GM12873 (cell line): ENCODE measurements around the gene ACP2.

Experiments used
- TF ChIP-seq, protein P1 (sequence below): IDR thresholded peaks from 2 replicates; pipeline ENCODE4 v1.5.1; 2012; ENCODE audit warnings: low read depth, mild to moderate bottlenecking, moderate library complexity, low read length, control low read depth; ENCODE audit not compliant: insufficient read depth; ENCODE audit errors: missing control alignments

Gene ACP2

DNA sequence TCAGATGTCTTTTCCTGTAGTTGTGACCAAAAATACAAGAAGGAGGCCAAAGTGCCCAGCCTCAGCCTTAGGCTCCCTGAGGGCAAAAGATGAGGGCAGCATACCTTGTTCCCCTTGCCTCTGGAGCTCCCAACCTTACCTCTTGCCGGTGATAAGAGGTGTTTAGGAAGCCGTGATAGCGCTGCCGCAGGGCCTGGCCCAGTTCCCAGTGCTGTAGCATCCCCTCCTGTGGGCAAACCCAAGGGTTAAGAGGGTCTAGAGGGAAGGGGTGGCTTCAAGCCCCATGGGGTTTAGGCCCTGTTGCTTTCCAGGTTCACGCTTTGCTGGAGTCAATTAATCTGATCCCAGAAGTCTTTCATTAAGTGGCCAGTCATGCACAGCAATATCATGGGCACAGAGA, 1.1 kb downstream of the ACP2 start:
- TF ChIP-seq, protein P1, sequence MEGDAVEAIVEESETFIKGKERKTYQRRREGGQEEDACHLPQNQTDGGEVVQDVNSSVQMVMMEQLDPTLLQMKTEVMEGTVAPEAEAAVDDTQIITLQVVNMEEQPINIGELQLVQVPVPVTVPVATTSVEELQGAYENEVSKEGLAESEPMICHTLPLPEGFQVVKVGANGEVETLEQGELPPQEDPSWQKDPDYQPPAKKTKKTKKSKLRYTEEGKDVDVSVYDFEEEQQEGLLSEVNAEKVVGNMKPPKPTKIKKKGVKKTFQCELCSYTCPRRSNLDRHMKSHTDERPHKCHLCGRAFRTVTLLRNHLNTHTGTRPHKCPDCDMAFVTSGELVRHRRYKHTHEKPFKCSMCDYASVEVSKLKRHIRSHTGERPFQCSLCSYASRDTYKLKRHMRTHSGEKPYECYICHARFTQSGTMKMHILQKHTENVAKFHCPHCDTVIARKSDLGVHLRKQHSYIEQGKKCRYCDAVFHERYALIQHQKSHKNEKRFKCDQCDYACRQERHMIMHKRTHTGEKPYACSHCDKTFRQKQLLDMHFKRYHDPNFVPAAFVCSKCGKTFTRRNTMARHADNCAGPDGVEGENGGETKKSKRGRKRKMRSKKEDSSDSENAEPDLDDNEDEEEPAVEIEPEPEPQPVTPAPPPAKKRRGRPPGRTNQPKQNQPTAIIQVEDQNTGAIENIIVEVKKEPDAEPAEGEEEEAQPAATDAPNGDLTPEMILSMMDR = no peak

DNA sequence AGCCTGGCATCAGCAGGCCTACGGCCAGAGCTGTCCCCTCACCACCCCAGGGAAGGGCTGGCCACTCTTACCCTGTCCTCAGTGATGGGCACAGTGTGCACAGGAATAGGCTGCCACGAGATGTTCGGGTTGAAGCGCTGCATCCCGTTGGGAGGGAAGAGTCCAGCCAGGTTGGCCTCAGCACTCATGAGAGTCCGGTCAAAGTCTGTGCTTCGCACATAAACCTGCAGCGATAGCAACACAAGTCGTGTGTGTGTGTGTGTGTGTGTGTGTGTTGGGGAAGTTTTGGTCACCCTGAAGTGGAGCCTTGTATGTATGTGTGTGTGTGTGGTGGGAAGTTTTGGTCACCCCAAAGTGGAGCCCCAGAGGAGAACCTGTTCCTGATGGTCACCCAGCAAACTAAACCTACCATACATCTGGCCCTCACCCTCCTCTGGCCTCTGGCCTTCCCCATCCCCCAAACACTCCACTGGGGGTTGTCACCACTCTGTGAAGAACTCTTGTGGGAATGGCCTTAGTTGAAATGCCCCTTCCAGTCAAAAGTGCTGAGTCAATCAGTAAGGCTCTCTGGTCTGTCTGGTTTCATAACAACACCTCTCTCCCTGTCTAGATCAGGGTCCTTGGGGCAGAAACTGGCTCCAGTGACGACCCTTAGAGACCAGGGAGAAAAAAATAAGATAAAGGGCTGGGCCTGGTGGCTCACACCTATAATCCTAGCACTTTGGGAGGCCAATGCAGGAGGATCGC, 2.8 kb downstream of the ACP2 start:
- TF ChIP-seq, protein P1 = no peak

DNA sequence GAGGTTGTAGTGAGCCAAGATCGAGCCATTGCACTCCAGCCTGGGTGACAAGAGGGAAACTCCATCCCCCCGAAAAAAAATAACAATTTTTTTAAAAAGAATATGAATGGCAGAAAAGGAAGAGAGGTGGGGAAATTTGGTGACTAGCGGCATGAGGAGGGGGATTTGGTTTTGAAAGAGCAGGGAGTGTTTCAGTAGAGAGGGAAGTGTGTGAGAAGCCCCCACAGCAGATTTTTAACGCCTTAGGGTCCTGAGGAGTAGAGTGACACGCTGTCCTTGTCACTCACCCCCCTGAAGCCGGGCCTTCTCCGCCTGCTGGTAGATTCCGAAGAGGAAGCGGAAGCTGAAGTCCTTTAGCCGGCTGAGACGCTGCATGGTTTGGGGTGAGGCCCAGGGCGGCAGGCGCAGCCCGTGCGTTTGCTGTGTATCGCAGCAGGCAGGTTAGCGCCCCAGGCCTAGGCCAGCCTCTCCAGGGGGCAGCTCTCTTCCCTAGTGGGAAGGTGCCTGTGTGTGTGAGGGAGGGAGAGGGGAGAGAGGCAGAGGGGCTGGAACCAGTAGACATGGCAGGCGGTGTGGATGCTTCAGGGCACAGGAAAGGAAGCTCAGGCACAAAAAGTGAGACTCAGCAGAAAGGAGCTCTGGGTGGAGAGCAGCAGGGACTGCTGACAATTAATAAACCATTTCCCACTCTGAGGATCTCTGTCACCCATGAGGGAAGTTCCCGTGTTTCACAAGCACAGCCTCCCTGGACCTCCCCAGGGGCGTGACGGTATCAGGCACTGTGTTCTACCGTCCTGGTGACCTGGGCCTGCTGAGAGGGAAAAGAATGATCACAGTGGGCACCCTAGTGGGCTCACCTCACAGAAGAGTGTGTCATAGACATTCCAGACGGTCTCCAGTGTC, 3.9 kb downstream of the ACP2 start:
- TF ChIP-seq, protein P1 = no peak

DNA sequence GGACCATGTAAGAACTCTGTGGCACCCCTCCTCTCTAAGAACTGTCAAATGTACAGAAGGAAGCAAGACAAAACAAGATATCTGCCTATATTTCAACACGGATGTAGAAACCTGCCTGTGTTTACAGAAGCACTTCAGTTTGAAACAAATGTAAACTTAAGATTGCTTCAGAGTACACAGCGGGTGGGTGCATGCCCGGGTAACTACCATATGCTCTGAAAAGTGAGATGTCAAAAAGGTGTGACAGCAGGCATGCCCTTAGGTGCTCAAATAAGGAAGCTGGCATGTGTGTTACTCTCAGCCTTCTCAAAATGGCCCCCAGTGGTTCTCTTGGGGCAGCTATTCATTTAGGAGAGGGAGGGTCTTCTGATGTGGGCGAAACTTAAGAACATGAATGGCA, 5.2 kb downstream of the ACP2 start:
- TF ChIP-seq, protein P1 = no peak

DNA sequence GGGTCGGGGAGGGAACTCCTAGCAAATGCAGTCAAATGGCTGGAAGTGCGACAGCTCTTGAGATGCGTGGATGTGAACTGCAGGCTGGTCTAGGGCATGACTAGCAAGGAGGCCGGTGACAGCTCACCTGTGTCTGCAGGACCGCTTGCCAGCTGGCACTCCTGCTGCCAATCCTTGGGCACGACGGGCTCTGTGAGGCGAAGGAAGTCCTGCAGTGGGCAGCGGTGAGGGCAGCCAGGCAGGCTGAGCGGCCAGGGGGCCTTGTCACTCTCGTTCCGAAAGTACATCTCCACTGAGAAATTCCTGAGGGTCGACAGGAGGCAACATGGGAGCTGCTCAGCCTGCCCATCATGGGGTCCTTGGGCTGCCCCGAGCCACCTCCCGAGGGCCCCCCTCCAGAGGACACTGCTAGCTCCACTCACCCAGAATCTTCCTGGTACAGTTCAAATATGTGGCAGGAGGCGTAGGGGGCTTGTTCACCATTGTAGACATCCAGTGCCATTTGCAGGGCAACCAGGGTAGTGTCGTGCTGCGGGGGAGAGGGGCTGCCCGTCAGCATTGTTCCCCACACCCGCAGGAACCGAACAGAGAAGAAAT, 5.9 kb downstream of the ACP2 start:
- TF ChIP-seq, protein P1 = no peak

DNA sequence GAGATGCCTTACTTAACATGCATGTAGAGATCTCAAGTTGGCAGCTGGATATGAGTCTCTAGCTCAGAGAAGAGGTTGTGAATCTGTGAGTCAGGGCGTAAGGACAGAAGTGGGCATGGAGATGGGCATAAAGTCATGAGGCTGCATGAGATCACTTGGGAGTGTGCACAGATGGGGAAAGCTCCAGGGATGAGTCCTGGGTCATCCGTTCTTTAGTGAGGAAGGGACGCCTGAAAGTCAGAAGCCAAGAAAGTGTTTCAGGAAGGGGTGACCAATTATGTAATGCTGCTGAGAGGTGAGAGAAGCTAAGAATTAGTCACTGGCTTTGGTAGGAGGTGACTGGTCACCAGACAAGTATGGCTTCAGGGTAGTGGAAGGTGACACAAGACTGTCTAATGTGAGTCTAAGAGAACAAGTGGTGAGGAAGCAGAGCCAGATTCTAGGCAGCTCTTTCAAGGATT, 6.7 kb downstream of the ACP2 start:
- TF ChIP-seq, protein P1 = no peak

DNA sequence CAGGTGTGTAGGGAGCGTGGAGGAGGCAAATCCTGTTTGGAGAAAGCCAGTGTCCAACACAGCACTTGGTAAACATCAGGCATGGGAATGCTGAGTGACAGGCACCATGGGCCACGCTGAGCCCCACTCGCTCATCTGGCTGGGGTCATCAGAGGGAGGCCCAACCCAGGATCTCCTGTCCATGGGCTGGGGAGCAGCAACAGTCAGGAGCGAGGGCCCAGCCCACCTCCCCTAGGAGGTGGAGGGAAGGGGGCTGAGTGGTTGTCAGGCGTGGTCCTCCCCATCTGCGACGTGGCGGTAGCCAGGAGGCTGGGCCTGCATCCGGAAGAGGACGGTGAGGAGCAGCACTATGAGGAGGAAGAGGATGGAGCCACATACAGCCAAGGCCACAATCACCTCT, 8.8 kb downstream of the ACP2 start:
- TF ChIP-seq, protein P1 = no peak
